Measurements from ENCODE around the gene PTCD2. TPM values are rescaled to one million over a fixed set of nuclear protein-coding genes. Genes with fewer than 3 reads are reported as not detected.

PTCD2 gene
- total RNA-seq, 1 experiment from 2014 or later = 15.6 TPM

DNA sequence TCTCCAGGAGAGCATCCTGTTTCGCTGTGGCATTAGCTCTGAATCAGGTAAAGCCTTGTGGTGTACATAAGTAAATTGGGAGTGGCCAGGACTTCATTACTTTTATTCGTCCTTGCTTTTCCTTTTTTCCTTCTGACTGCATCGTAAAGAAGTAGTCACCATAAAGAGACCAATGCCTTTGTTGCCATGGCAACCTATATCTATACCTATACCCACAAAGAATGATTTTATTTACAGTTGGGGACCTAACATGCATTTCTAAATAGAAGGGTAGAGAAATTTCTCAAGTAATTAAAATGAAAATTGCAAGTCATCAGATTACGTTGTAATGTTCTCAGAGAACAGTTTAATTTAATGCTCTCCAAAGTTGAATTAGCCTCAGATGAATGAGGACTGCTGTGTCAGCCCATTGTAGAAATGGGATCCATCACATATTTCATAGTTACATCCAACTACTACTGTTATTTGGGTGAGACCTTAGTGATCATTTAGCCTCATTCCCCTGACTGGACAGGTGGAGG lies 18.6 kb downstream of the PTCD2 start:
- no peak for DNase-seq (ENCODE audit: low read depth)

GRCh38 chr5:72346398-72346797 lies 26.2 kb downstream of the PTCD2 start:
- DNase-seq (ENCODE audit: low read depth) = no peak

DNA sequence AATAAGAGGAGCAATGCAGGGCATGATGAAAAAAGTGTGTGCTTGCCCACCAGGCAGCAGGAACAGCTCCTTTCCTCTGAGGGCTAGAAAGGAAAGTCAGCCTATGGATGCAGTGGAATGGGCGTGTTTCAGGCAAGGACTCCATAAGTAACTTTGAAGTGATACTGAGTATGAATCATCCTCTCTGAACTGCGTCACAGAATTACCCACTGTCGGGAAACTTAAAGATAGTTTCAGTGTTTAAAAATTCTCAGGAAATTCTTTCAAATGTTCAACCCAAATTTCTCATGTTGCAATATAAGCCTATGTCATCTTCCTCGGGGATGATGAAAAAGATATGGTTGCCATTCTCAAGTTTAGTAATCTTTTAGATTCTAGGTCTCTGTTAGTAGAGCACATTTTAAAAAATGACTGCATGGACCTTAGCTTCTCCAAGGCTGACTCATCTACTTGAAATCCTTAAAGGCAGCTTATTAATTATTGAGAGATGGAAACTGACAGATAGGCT lies 27.7 kb downstream of the PTCD2 start:
- DNase-seq (ENCODE audit: low read depth) = peak; percentile 89

GRCh38 chr5:72351376-72351775 lies 31.2 kb downstream of the PTCD2 start:
- peak; percentile 26 for DNase-seq (ENCODE audit: low read depth)

DNA sequence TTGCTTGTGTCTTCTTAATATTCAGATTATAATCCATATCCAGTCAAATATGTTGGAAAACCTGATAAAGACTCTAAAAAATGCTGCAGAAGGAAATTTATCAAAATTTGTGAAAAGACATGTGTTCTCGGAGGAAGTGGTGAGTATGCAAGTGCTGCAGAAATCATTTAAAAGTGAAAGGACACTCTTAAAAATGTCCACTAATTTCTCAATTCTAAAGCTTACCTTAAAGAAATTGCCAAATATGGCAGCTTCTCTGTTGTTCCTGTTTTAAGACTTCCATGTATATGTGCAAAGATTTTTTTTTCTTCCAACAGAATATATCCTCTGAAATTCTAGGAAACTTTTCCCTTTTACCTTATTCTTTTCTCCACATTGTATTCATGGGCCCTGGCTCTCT lies 32.4 kb downstream of the PTCD2 start:
- DNase-seq (ENCODE audit: low read depth) = no peak

DNA sequence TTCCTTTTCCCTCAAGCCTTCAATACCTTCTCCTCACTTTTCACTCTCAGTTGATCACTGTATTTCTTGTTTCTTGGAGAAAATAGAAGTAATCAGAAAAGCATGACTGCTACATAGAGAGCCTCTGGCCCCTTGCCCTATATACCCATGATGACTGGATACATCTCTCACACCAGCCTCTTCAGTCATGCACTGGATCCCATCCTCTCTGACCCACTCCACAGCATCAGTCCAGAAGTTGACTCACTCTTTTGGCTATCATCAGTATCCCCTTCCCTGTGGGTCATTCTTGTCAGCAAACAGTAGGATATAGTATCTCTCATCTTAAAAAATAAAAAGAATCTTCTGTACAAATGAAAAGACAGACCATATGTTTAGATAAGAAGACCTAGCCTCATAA lies 32.9 kb downstream of the PTCD2 start:
- DNase-seq (ENCODE audit: low read depth) = peak; percentile 34

- peak; percentile 66 for DNase-seq (ENCODE audit: low read depth)
Observed at GRCh38 chr5:72355706-72356299, 35.6 kb downstream of the PTCD2 start.

DNA sequence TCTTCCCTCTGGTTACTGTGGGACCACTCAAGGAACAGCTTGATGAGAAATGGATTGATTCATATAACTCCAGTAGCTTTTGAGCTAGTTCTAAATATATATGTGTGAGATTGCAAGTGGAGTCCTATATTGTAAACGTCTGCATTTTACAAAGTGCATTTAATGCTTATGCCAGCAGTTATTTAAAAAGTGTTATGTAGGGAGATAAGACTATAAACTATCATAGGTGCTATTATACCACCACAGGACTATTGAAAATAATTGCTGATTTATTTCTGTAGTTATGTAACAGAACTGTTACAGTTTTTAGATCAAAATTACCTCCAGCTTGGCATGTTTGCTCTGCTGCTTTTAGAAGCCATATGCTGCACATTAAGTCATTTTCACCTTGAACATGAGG lies 36.2 kb downstream of the PTCD2 start:
- no peak for DNase-seq (ENCODE audit: low read depth)

GRCh38 chr5:72358925-72359324 lies 38.8 kb downstream of the PTCD2 start:
- DNase-seq (ENCODE audit: low read depth) = no peak

- no peak for DNase-seq (ENCODE audit: low read depth)
Observed at GRCh38 chr5:72359886-72360285, 39.7 kb downstream of the PTCD2 start.

- peak; percentile 86 for DNase-seq (ENCODE audit: low read depth)
Observed at GRCh38 chr5:72363166-72363802, 43.1 kb downstream of the PTCD2 start.

DNA sequence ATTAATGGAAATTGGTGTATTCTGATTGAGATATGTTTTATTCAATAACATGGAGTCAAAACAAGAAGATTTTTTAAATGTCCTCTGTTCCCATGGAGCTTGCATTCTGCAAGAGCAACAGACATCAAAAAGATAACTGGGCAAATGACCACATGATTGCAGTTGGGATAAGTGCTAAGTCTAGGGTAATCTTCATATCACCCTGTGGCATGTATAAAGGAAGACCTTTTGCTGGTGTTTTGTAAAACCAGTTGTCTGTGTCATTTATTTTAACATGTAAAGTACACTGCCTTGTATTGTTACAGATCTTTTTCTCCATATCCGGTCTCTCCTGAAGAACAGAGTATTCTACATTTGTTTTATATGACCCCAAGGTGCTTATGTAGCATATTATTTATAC lies 44.0 kb downstream of the PTCD2 start:
- no peak for DNase-seq (ENCODE audit: low read depth)

- DNase-seq (ENCODE audit: low read depth) = no peak
Observed at GRCh38 chr5:72364951-72365350, 44.8 kb downstream of the PTCD2 start.

DNA sequence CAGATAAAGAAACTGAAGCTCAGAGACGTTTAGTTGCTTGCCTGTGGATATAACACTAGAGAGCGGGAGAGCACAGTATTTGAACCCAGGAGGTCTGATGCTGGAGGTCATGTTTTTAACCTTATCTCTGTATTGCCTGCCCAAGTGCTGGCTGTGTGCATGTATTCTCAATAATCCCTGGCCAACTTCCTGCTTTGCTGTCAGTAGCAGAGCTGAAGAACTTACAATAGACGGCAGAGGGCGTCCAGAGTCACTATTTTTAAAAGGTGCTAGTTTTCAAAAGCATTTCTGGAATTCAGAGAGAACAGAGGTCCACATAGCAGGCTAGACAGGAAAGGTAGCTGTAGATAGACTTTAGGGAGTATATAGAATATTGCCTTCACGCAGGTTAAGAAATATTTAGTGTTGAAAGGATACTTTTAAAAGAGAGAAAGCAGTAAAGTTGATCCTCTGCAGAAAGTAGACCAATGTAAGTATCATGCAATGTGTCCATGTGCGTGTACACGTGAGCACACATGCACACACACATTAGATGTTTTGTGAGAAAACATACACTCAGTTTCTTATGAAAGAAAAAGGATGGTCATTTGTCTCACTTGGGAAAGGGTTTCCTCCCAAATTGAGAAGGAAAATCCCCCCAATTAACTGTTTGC lies 46.3 kb downstream of the PTCD2 start:
- DNase-seq (ENCODE audit: low read depth) = peak; percentile 72

DNA sequence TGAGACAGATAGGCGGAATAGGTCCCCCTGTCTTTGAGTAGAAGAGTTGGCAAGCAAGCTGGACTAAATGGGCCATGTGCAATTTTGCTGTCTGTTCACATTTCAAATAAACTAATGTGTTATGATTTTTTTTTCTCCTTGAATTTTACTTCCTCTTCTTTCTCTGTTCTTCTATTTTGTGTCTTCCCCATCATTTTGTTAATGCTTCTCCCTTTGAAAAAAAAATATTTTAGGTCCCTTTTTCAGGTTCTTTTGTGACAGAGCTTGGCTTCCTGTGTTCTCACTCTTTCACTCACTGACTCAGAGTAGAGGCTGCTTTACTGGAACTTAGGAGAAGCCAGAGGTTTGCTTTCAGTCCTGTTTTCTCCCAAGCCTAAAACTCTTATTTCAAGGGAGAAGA lies 48.1 kb downstream of the PTCD2 start:
- DNase-seq (ENCODE audit: low read depth) = no peak

GRCh38 chr5:72369301-72369700 lies 49.1 kb downstream of the PTCD2 start:
- no peak for DNase-seq (ENCODE audit: low read depth)

- no peak for DNase-seq (ENCODE audit: low read depth)
Observed at GRCh38 chr5:72369711-72370110, 49.5 kb downstream of the PTCD2 start.

DNA sequence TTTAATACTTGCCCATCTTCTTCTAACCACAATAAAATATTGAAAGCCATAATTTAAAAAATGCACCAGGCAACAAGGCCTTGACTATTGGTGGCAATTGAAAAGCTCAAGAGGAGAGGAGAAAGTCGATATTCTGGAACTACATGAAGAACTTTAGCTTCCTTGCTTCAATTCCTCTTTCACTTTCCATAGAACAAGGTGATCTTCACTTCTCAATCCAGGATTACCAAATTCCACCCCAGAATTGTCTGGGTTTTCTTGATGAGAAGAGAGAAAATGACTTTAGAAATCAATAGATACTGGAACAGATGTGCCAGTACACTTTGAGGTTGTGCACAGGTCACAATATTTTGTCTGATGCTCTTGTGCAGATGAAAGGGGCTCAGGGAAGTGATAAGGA lies 52.2 kb downstream of the PTCD2 start:
- no peak for DNase-seq (ENCODE audit: low read depth)

DNA sequence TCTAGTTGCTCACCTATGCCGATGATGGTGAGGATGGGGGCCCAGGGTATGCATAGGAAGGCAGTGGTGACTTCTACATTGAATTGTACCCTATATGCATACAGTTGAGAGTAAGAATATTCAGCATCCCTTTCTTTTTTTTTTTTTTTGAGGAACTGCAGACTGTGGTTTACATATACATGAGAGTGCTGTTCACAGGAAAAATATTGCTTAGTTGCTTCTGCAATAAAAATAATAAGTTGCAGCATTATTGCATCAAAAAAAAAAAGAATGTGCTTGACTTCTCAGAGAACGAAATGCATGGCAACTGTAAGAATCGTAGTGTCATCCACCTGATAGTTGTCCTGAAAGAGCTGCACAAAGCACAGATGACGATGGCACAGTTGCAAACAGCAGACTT lies 52.8 kb downstream of the PTCD2 start:
- no peak for DNase-seq (ENCODE audit: low read depth)

DNA sequence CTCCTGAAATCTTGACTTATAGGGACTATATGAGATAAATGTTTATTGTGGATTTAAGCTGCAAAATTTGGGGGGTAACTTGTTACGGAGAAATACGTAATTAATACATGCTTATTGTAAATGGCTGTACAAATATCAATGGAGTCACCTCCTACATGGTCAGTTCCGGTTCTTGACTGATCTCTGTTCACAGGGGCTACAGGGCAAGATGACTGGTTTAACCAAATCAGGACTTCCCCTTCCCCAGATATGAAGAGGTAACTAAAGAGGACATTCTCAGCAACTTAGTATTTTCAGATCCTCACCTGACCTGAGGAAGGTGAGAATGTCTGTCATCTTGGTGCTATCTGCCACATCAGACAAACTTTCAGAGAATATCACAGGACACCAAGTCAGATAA lies 54.7 kb downstream of the PTCD2 start:
- no peak for DNase-seq (ENCODE audit: low read depth)

DNA sequence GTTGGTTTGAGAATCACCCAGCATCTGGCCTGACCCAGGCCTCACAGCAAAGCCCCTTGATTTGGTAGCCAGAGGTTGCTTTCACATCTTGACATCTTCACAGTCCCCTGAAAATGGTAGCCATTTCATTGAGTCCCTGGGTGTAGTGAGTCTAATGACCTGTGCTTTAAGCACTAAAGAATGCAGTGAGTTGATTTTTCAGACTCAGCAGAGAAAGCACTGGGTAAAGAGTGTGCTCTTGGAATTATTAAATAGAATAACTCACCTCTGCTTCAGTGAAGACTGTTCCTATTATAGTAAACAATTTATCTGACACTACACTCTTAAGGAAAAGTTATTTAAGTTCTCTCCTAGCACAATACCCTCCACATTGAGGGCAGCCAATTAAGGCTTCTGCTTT lies 56.2 kb downstream of the PTCD2 start:
- no peak for DNase-seq (ENCODE audit: low read depth)

- DNase-seq (ENCODE audit: low read depth) = no peak
Observed at GRCh38 chr5:72377910-72378638, 57.9 kb downstream of the PTCD2 start.
